Glutamatergic neuron (in vitro differentiated cells): Measurements from ENCODE around the gene PLXNA2. TPM values are rescaled to one million over a fixed set of nuclear protein-coding genes. Genes with fewer than 3 reads are reported as not detected.

Experiments
- DNase-seq: peaks from one replicate; pipeline ENCODE4 v3.0.0; 2022
- H3K27ac Mint-ChIP-seq: one replicate; pipeline ENCODE4 v1.8.0; 2020; ENCODE audit warnings: mild to moderate bottlenecking, mixed read lengths, inconsistent platforms; ENCODE audit not compliant: unreplicated experiment
- H3K27me3 Mint-ChIP-seq: one replicate; pipeline ENCODE4 v1.8.0; 2020; ENCODE audit warnings: mild to moderate bottlenecking, moderate library complexity, mixed read lengths, inconsistent platforms; ENCODE audit not compliant: unreplicated experiment
- H3K36me3 Mint-ChIP-seq: one replicate; pipeline ENCODE4 v1.8.0; 2020; ENCODE audit warnings: mild to moderate bottlenecking, mixed read lengths, inconsistent platforms; ENCODE audit not compliant: unreplicated experiment
- H3K4me1 Mint-ChIP-seq: one replicate; pipeline ENCODE4 v1.8.0; 2020; ENCODE audit warnings: mild to moderate bottlenecking, low read depth, mixed read lengths, inconsistent platforms; ENCODE audit not compliant: unreplicated experiment
- H3K4me3 Mint-ChIP-seq: one replicate; pipeline ENCODE4 v1.8.0; 2020; ENCODE audit warnings: mild to moderate bottlenecking, mixed read lengths, inconsistent platforms; ENCODE audit not compliant: unreplicated experiment
- H3K9me3 Mint-ChIP-seq: one replicate; pipeline ENCODE4 v1.8.0; 2020; ENCODE audit warnings: mild to moderate bottlenecking, moderate library complexity, mixed read lengths, inconsistent platforms; ENCODE audit not compliant: unreplicated experiment
- total RNA-seq: library from RNA; stranded (reverse); fragmentation: NEBNext Ultra II Directional; extraction: Animal tissue kit (Norgen Biotek cat#: 25700); gene quantifications from one replicate; pipeline ENCODE4 v1.2.1, GENCODE V29; 2021; ENCODE audit not compliant: unreplicated experiment
- TF ChIP-seq, protein P1 (sequence below): fragments of 200-600 bp; sonication (generic); IDR thresholded peaks from one replicate; pipeline ENCODE4 v1.5.0; 2021; ENCODE audit not compliant: partially characterized antibody, unreplicated experiment

The PLXNA2 gene
- total RNA-seq, 1 donor from 2014 or later = 66.0 TPM

- H3K9me3 Mint-ChIP-seq = no peaks in the 10 kb centered on the region
- H3K4me1 Mint-ChIP-seq = peaks cover 11% of the 10 kb centered on the region
- H3K27ac Mint-ChIP-seq = no peak overlapping the region
- no peak for DNase-seq
- TF ChIP-seq, protein P1, sequence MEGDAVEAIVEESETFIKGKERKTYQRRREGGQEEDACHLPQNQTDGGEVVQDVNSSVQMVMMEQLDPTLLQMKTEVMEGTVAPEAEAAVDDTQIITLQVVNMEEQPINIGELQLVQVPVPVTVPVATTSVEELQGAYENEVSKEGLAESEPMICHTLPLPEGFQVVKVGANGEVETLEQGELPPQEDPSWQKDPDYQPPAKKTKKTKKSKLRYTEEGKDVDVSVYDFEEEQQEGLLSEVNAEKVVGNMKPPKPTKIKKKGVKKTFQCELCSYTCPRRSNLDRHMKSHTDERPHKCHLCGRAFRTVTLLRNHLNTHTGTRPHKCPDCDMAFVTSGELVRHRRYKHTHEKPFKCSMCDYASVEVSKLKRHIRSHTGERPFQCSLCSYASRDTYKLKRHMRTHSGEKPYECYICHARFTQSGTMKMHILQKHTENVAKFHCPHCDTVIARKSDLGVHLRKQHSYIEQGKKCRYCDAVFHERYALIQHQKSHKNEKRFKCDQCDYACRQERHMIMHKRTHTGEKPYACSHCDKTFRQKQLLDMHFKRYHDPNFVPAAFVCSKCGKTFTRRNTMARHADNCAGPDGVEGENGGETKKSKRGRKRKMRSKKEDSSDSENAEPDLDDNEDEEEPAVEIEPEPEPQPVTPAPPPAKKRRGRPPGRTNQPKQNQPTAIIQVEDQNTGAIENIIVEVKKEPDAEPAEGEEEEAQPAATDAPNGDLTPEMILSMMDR = no peak
- H3K36me3 Mint-ChIP-seq = peaks cover 9% of the 10 kb centered on the region
- peaks cover 5% of the 10 kb centered on the region for H3K27me3 Mint-ChIP-seq
- H3K4me3 Mint-ChIP-seq = no peak overlapping the region
These were observed 12.4 kb upstream of the PLXNA2 start for GRCh38 chr1:208256556-208256955.

GRCh38 chr1:208256091-208256490, 11.9 kb upstream of the PLXNA2 start:
- no peaks in the 10 kb centered on the region for H3K9me3 Mint-ChIP-seq
- DNase-seq = no peak
- H3K27me3 Mint-ChIP-seq = peaks cover 5% of the 10 kb centered on the region
- H3K27ac Mint-ChIP-seq = no peak overlapping the region
- peaks cover 9% of the 10 kb centered on the region for H3K36me3 Mint-ChIP-seq
- peaks cover 12% of the 10 kb centered on the region for H3K4me1 Mint-ChIP-seq
- TF ChIP-seq, protein P1 = no peak
- no peak overlapping the region for H3K4me3 Mint-ChIP-seq

- TF ChIP-seq, protein P1 = no peak
- no peak for DNase-seq
- Mint-ChIP-seq H3K27ac (no peak overlapping the region), H3K9me3 (no peaks in the 10 kb centered on the region), H3K4me1 (peaks cover 17% of the 10 kb centered on the region), H3K27me3 (peaks cover 8% of the 10 kb centered on the region), H3K36me3 (peaks cover 9% of the 10 kb centered on the region), H3K4me3 (no peak overlapping the region)
These were observed 10.7 kb upstream of the PLXNA2 start for GRCh38 chr1:208254862-208255261.

DNA sequence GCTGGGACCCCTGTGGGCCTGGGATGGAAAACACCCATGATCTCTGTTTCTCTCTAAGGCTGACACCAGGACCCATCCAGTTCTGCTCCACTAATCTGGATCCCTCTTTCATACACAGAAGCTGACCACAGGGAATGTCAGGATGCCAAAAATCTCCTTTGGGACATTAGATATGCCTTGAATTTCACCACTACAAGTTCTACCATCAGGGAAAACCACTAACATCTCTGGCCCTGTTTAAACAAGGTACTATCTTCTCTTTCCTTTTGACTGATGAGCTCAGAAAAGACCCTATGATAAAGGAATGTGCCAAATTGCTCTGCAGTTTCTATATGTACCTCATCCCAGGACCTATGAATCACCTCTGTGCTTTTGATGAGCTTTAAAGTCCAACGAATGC, 10.2 kb upstream of the PLXNA2 start:
- peaks cover 17% of the 10 kb centered on the region for H3K4me1 Mint-ChIP-seq
- H3K4me3 Mint-ChIP-seq = no peak overlapping the region
- peaks cover 5% of the 10 kb centered on the region for H3K36me3 Mint-ChIP-seq
- H3K27me3 Mint-ChIP-seq = peaks cover 8% of the 10 kb centered on the region
- no peak overlapping the region for H3K27ac Mint-ChIP-seq
- no peaks in the 10 kb centered on the region for H3K9me3 Mint-ChIP-seq
- DNase-seq = no peak
- TF ChIP-seq, protein P1 = no peak

DNA sequence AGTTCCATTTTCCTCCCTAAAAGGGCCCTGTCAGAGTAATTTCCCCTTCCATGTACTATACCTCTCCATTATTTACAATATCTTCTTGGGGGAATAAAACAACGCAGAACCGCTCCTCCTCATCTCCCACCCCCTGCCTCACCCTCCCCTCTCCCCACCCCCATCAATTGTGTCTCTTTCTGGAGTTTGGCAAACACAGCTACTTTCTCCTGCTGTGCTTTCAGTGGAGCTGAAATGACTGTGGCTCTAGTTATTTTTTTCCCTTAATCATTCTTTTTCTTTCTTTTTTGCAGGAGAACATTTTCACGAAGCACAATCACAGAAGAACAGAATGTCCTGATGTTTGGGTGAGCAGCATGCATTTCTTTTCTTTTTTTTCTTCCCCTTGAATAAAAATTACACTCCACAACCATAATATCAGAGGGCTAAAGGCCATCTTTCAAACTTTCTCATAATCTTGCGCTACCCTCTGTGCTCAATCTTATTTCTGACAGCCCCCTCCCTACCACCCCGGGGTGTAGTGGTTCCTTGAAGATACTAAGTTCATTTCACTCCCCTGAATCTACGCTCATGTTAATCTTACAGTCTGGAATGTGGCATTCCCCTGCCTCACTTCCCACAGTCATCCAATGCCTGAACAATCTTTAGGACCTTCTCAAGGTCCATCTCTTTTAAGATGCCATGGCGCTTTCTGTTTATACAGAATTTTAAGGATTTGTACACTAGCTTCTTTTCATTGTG, 8.8 kb upstream of the PLXNA2 start:
- no peaks in the 10 kb centered on the region for H3K9me3 Mint-ChIP-seq
- H3K27me3 Mint-ChIP-seq = peaks cover 9% of the 10 kb centered on the region
- no peak overlapping the region for H3K27ac Mint-ChIP-seq
- no peak overlapping the region for H3K4me3 Mint-ChIP-seq
- TF ChIP-seq, protein P1 = no peak
- no peak for DNase-seq
- H3K36me3 Mint-ChIP-seq = no peaks in the 10 kb centered on the region
- H3K4me1 Mint-ChIP-seq = peaks cover 21% of the 10 kb centered on the region
